K562 (cell line): ENCODE measurements around the gene POLR3C.

Experiments
- DDX20 ChIP-seq: fragments of 450-650 bp; IDR thresholded peaks from 2 replicates; pipeline ENCODE4 v1.6.1; 2016; ENCODE audit warnings: missing genetic modification characterization, low read depth, mild to moderate bottlenecking, missing compliant biosample characterization, moderate library complexity
- RBM39 ChIP-seq: fragments of 200-400 bp; formaldehyde crosslinking; optimal IDR thresholded peaks from 2 replicates; pipeline ENCODE3; 2018; ENCODE audit warnings: low read depth, low read length
- REST ChIP-seq, 2 experiments: fragments of 450-650 bp; formaldehyde crosslinking in 1 of 2; IDR thresholded peaks; 2 replicates each; pipeline versions ENCODE4 v1.4.0 to v1.6.1; 2014 to 2020; ENCODE audit warnings: mild to moderate bottlenecking in 2 of 2, borderline replicate concordance in 1 of 2, low read depth in 1 of 2

- TF ChIP-seq DDX20 (tag) (no peak), RBM39 (no peak), REST (IDR thresholded peaks at IDR 0.05; ENCODE audit: borderline replicate concordance) (no peak), REST (CRISPR knock-in tag; IDR thresholded peaks at IDR 0.05; ENCODE audit: low read depth) (no peak)
These were observed 18.9 kb upstream of the POLR3C start for GRCh38 chr1:145805057-145805456.
